Left lung (tissue), 10 donors: Measurements from ENCODE around the gene GBE1. TPM values are rescaled to one million over a fixed set of nuclear protein-coding genes. Genes with fewer than 3 reads are reported as not detected.
"Not testable (repeated sequence)": the region's sequence is repeated elsewhere in the genome, so short reads cannot be mapped to it uniquely, and the experiment has no call there.

Source experiments
- ATAC-seq: fragments of 200-7000 bp; cut with Tn5 transposase; one replicate; pipeline ENCODE4 v1.9.1; 2020; ENCODE audit warnings: moderate library complexity
- DNase-seq, 4 donors: peaks; one replicate each; pipeline ENCODE4 v3.0.0-alpha.2; 2013 to 2020
- H3K27ac ChIP-seq, 2 donors: fragments of 200-600 bp; sonication (generic) in 1 of 2; one replicate each; pipeline versions ENCODE4 v1.5.0 to v1.8.0; 2020 to 2021
- H3K27me3 ChIP-seq, 2 donors: fragments of 200-600 bp; sonication (generic) in 1 of 2; one replicate each; pipeline versions ENCODE4 v1.5.0 to v1.8.0; 2020 to 2021
- H3K36me3 ChIP-seq, 2 donors: fragments of 200-600 bp; sonication (generic) in 1 of 2; one replicate each; pipeline versions ENCODE4 v1.5.0 to v1.8.0; 2020 to 2021
- H3K4me1 ChIP-seq, 2 donors: fragments of 200-600 bp; one replicate each; pipeline ENCODE4 v1.8.0; 2021
- H3K4me3 ChIP-seq, 2 donors: fragments of 200-600 bp; sonication (generic) in 1 of 2; one replicate each; pipeline versions ENCODE4 v1.5.0 to v1.8.0; 2020 to 2021; ENCODE audit warnings: mild to moderate bottlenecking in 1 of 2
- H3K9me3 ChIP-seq, 2 donors: fragments of 200-600 bp; sonication (generic) in 1 of 2; one replicate each; pipeline versions ENCODE4 v1.5.0 to v1.8.0; 2020 to 2021
- intact Hi-C, 2 donors: fragments of 100-400 bp; cut with DNase I; formaldehyde crosslinking; loops; one replicate each; pipeline versions ENCODE4 v1.11.2 to v1.14.2; 2022
- polyA plus RNA-seq, 6 donors: library from polyadenylated mRNA; unstranded; fragments of 120-200 nt; gene quantifications; one replicate each; pipeline ENCODE4 v1.2.1, GENCODE V29; 2013; ENCODE audit not compliant: insufficient read length in 6 of 6
- total RNA-seq, 2 donors: library from RNA; stranded (reverse); fragmentation: NEBNext Ultra II Directional; extraction: Animal tissue kit (Norgen Biotek cat#: 25700); gene quantifications; one replicate each; pipeline ENCODE4 v1.2.1, GENCODE V29; 2021
- TF ChIP-seq, protein P1 (sequence below), 2 donors: fragments of 200-600 bp; sonication (generic) in 1 of 2; IDR thresholded peaks; one replicate each; pipeline versions ENCODE4 v1.5.0 to v1.8.0; 2021; ENCODE audit warnings: antibody characterized with exemption in 2 of 2
- donor health status: DM: no; HTN: yes; CAD: no.
- donor health status: DM: no; HTN: no; CAD: no.

Gene GBE1
- total and polyA plus RNA-seq, 8 donors, result 13.3 to 53.1 (median 16.3) TPM

DNA sequence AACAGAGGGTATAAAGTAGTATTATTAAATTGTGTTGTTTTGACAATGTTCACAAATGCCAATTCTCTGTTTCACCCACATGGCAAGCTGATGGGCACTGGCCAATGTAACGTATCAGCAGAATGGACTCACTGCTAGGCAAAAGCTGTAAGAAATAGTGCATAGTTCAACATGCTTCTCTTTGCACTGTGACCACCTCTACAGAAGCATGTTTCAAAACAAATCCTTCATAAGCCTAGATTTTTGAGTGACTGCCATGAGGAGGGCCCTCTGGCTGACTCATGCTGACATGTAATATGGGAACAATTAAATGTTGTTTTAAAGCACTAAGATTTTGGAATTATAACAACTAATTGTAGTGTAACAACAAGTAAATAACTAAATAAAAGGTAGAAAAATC, 3.2 kb downstream of the GBE1 start:
- no peak for ATAC-seq
- intact Hi-C loops, result no loop called here
- no peak for DNase-seq
- Histone ChIP-seq H3K4me1 (peaks cover 0 to 44% of the 10 kb centered on the region in 2 donors), H3K9me3 (no peaks in the 10 kb centered on the region), H3K27me3 (no peaks in the 10 kb centered on the region), H3K27ac (no peak overlapping the region), H3K4me3 (no peak overlapping the region), H3K36me3 (peaks cover 0 to 8% of the 10 kb centered on the region in 2 donors)
- TF ChIP-seq, protein P1, sequence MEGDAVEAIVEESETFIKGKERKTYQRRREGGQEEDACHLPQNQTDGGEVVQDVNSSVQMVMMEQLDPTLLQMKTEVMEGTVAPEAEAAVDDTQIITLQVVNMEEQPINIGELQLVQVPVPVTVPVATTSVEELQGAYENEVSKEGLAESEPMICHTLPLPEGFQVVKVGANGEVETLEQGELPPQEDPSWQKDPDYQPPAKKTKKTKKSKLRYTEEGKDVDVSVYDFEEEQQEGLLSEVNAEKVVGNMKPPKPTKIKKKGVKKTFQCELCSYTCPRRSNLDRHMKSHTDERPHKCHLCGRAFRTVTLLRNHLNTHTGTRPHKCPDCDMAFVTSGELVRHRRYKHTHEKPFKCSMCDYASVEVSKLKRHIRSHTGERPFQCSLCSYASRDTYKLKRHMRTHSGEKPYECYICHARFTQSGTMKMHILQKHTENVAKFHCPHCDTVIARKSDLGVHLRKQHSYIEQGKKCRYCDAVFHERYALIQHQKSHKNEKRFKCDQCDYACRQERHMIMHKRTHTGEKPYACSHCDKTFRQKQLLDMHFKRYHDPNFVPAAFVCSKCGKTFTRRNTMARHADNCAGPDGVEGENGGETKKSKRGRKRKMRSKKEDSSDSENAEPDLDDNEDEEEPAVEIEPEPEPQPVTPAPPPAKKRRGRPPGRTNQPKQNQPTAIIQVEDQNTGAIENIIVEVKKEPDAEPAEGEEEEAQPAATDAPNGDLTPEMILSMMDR (IDR thresholded peaks at IDR 0.05), result no peak

DNA sequence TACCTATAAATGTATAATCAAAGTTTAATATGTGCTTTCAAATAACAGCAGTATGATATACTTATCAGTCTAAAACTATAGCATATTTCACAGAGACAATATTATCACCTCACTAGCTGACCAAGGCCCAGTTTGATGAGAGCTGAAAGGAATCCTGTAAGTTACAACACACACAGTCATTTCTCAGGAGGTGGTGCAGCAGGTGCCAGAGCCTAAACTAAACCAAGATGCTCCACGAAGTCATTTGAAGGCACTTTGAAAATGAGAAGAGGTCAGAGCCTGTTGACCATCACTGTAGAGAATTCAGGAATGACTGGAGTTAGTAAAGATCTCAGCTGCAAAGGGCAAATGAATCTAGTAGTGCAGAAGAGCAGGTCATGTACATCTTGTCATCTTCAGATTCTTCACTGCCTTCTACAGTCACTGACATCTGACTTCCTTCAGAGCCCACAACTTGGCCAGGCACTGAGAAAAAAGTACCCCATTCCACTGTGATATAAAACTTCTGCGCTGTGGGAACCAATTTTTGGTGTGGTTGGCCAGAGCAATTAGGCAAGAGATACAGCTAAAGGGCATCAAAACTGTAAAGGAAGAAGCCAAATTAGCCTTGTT, 7.9 kb downstream of the GBE1 start:
- TF ChIP-seq, protein P1 (IDR thresholded peaks at IDR 0.05), result no peak
- Histone ChIP-seq H3K9me3 (no peaks in the 10 kb centered on the region), H3K4me3 (no peak overlapping the region), H3K27ac (no peak overlapping the region), H3K36me3 (peaks cover 0 to 14% of the 10 kb centered on the region in 2 donors), H3K27me3 (no peaks in the 10 kb centered on the region), H3K4me1 (peaks cover 0 to 14% of the 10 kb centered on the region in 2 donors)
- no peak for DNase-seq
- intact Hi-C loops, result no loop called here
- ATAC-seq, result no peak

DNA sequence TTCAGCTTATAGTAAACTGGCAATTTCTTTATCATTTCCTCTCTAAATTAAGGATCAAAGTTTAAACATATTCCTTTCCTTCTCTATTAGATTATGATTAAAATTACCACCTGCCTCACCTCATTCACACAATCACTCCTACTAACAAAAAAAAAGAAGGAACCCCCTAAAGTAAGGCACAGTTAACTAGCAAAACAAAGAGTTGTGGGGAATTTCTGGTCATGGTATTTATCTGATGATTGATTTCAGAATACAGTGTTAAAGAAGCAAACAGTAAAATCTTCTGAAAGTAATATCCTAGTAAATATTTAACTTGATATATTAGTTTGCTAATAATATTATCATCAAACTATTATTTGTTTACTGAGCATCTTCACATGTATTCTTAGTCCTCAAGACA, 8.8 kb downstream of the GBE1 start:
- intact Hi-C loops, result no loop called here
- ATAC-seq (no peak), DNase-seq (no peak)
- Histone ChIP-seq H3K4me3 (no peak overlapping the region), H3K27me3 (no peaks in the 10 kb centered on the region), H3K27ac (no peak overlapping the region), H3K36me3 (peaks cover 0 to 14% of the 10 kb centered on the region in 2 donors), H3K9me3 (no peaks in the 10 kb centered on the region), H3K4me1 (peaks cover 0 to 6% of the 10 kb centered on the region in 2 donors)
- TF ChIP-seq, protein P1 (IDR thresholded peaks at IDR 0.05), result no peak

DNA sequence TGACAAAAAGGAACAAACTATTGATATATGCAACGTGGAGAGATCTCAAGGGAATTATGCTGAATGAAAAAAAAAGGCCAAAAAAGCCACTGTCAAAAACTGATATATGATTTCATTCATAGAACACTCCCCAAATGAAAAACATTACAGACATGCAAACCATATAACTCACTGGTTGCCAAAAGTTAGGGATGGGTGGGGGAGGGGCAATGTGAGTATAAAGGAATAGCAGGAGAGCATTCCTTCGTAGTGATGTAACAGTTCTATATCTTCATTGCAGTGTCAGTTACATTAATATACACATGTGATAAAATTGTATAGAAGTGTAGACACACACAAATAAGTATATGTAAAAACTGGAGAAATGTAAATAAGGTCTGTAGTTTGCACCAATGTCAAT, 12.2 kb downstream of the GBE1 start:
- intact Hi-C loops, result no loop called here
- Histone ChIP-seq H3K27me3 (no peaks in the 10 kb centered on the region), H3K4me3 (no peak overlapping the region), H3K4me1 (peaks cover 3 to 20% of the 10 kb centered on the region in 2 donors), H3K9me3 (no peaks in the 10 kb centered on the region), H3K27ac (no peak overlapping the region), H3K36me3 (peaks cover 0 to 10% of the 10 kb centered on the region in 2 donors)
- TF ChIP-seq, protein P1 (IDR thresholded peaks at IDR 0.05), result no peak
- DNase-seq (no peak), ATAC-seq (no peak)

DNA sequence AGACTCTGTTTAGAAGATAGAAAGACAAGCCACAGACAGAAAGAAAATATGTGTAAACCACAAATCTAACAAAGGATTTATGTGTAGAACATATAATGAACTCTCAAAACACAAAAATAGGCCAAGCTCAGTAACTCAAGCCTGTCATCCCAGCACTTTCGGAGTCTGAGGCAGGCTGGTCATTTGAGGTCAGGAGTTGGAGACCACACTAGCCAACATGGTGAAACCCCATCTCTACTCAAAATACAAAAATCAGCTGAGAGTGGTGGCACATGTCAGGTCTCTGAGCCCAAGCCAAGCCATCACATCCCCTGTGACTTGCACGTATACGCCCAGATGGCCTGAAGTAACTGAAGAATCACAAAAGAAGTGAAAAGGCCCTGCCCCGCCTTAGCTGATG, 14.2 kb downstream of the GBE1 start:
- H3K4me1 ChIP-seq, result peaks cover 19 to 32% of the 10 kb centered on the region in 2 donors
- H3K27me3 ChIP-seq, H3K27ac ChIP-seq, H3K9me3 ChIP-seq, intact Hi-C loops, H3K4me3 ChIP-seq, DNase-seq, ATAC-seq: not testable (repeated sequence)
- H3K36me3 ChIP-seq, result peaks cover 0 to 10% of the 10 kb centered on the region in 2 donors

DNA sequence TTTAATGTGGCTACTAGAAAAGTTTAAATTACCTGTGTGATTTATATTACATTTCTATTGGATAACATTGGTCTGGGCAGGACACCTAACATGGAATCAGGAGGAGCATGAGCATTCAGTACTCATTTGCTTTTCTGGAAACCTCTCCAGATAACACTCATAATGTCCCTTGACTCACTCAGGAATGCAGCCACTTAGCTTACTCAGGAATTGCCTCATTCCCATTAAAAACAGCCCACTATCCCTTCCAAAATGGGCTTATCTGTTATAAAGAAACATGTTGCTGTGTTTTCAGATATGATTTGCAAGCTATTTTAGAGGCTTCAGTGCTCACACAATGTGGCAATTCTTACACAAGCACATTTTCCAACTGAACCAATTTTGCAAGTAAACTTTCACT, 17.1 kb downstream of the GBE1 start:
- no peaks in the 10 kb centered on the region for H3K36me3 ChIP-seq
- TF ChIP-seq, protein P1 (IDR thresholded peaks at IDR 0.05), result no peak
- peak in 2 of 4 donors; percentile 16 to 37 for DNase-seq
- ATAC-seq, result peak; percentile 89
- no peaks in the 10 kb centered on the region for H3K9me3 ChIP-seq
- H3K27ac ChIP-seq, result peak overlapping the region; percentile 68 to 80
- H3K4me1 ChIP-seq, result peaks cover 23 to 37% of the 10 kb centered on the region in 2 donors
- no peaks in the 10 kb centered on the region for H3K27me3 ChIP-seq
- intact Hi-C loops, result no loop called here
- no peak overlapping the region for H3K4me3 ChIP-seq
